Measurements from ENCODE around the gene NOXA1.

The NOXA1 gene

DNA sequence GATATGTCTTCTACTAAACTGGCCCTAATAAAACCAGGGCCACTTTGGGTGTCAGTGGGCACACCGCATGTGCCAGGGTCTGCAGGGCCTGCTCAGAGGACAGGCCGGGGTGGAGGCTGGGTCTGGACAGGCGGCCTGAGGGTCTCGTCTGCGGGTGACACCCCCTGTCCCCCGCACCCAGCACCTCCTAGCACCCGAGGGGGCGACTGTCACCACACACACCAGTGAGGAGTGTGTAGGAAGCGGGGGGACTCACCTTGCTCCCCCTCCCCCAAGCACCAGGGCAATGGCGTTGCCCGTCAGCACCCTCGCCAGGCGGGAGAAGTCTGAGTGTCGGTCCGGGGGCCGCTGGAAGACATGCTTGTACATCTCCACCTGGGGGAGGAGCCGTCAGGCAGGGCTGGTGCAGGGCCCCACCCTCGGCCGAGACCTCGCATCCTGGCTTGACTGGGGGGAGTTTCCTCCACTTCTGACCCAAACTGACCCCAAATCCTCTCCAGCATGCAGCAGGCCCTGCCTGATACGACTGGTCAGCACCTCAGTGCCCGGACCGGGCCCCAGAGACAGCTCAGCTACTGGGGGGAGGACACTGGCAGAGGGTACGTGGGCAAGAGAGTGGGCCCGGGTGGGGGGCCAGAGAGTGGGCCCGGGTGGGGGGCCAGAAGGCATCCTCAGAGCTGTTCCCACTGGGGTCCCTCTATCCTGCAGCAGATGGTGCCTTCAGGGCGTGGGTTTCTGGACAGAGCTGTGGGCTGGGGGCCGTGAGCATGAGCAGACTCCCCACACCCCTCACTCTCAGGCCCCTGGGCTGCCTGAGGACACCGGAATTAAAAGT, 54.8 kb downstream of the NOXA1 start:
- DNase-seq (ENCODE audit: low spot score) = no peak

DNA sequence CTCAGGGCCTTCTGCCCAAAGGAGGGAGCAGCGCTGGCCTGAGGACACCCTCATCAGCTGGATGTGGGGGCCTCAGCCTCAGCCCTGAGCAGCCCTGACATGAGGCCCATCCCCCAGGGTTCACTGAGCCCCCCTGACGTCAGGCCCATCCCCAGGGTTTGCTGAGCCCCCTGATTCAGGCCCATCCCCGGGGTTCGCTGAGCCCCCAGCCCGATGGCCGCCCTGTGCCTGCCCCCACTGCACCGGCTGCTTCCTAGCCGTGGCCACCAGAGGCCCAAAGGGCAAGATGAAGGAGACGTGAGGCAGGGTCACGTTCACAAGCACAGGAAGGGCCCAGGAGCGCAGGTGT, 55.4 kb downstream of the NOXA1 start:
- Histone ChIP-seq H3K36me3 (ENCODE audit: low read depth) (no peaks in the 10 kb centered on the region), H3K9me3 (ENCODE audit: severe bottlenecking) (peaks cover 7% of the 10 kb centered on the region), H3K27me3 (ENCODE audit: insufficient read depth, poor library complexity, severe bottlenecking) (no peaks in the 10 kb centered on the region), H3K4me3 (ENCODE audit: severe bottlenecking) (no peak overlapping the region), H3K27ac (ENCODE audit: poor library complexity, severe bottlenecking) (no peak overlapping the region), H3K4me1 (ENCODE audit: insufficient read depth, poor library complexity, severe bottlenecking) (peaks cover 11% of the 10 kb centered on the region)
- TF ChIP-seq, protein P1, sequence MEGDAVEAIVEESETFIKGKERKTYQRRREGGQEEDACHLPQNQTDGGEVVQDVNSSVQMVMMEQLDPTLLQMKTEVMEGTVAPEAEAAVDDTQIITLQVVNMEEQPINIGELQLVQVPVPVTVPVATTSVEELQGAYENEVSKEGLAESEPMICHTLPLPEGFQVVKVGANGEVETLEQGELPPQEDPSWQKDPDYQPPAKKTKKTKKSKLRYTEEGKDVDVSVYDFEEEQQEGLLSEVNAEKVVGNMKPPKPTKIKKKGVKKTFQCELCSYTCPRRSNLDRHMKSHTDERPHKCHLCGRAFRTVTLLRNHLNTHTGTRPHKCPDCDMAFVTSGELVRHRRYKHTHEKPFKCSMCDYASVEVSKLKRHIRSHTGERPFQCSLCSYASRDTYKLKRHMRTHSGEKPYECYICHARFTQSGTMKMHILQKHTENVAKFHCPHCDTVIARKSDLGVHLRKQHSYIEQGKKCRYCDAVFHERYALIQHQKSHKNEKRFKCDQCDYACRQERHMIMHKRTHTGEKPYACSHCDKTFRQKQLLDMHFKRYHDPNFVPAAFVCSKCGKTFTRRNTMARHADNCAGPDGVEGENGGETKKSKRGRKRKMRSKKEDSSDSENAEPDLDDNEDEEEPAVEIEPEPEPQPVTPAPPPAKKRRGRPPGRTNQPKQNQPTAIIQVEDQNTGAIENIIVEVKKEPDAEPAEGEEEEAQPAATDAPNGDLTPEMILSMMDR (IDR thresholded peaks at IDR 0.05; ENCODE audit: poor library complexity, severe bottlenecking) = no peak
- ATAC-seq (ENCODE audit: low read depth) (no peak), DNase-seq (ENCODE audit: low spot score) (no peak)

More for the DNA sequence above, 54.8 kb downstream of the NOXA1 start:
- H3K27me3 ChIP-seq (ENCODE audit: insufficient read depth, poor library complexity, severe bottlenecking) = no peaks in the 10 kb centered on the region
- peaks cover 7% of the 10 kb centered on the region for H3K9me3 ChIP-seq (ENCODE audit: severe bottlenecking)
- TF ChIP-seq, protein P1 (IDR thresholded peaks at IDR 0.05; ENCODE audit: poor library complexity, severe bottlenecking) = no peak
- no peak for ATAC-seq (ENCODE audit: low read depth)
- no peak overlapping the region for H3K4me3 ChIP-seq (ENCODE audit: severe bottlenecking)
- H3K27ac ChIP-seq (ENCODE audit: poor library complexity, severe bottlenecking) = no peak overlapping the region
- peaks cover 11% of the 10 kb centered on the region for H3K4me1 ChIP-seq (ENCODE audit: insufficient read depth, poor library complexity, severe bottlenecking)
- H3K36me3 ChIP-seq (ENCODE audit: low read depth) = no peaks in the 10 kb centered on the region

DNA sequence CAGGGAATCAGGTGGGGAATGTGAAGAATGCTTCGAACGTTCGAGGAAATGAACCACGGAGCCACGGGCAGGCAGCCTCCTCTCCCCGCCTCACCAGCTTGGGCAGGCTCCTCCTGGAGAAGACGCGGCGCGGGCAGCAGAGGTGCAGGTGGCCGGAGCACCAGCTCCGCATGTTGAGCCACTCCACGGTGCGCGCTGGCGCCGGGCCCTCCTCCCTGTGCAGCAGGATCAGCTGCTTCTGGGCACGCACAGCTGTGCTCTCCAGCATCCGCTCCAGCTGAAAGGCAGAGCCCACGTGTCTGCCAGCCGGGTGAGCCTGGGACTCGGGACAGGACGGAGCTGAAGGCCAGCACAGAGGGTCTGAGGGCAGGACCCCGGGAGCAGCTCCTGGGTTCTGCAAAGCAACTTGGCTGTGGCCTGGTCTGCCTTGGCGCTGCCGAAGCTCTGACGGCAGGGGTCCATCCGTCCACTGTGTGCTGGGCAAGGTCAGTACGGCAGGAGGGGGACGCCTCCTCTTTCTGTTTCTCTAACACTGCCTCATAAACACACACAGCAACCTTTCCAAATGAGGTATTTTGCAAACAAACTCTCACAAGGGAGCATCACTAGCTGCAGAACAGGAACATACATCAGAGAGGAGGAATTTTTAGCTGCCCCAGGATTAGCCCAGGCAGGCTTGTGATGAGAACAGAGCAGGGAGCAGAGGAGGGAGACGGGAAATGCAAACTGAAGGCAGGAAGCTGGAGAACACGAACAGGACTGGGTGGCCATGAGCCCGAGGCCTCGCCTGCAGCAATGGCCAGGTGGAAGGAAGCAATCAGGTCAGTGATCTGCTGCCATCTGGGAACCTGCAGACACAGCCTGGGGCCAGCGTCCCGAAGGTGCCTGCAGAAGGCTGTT, 56.0 kb downstream of the NOXA1 start:
- no peaks in the 10 kb centered on the region for H3K36me3 ChIP-seq (ENCODE audit: low read depth)
- DNase-seq (ENCODE audit: low spot score) = peak; percentile 54
- peaks cover 11% of the 10 kb centered on the region for H3K4me1 ChIP-seq (ENCODE audit: insufficient read depth, poor library complexity, severe bottlenecking)
- TF ChIP-seq, protein P1 (IDR thresholded peaks at IDR 0.05; ENCODE audit: poor library complexity, severe bottlenecking) = no peak
- peaks cover 7% of the 10 kb centered on the region for H3K9me3 ChIP-seq (ENCODE audit: severe bottlenecking)
- H3K4me3 ChIP-seq (ENCODE audit: severe bottlenecking) = no peak overlapping the region
- ATAC-seq (ENCODE audit: low read depth) = peak; percentile 40; the same call in 1 of the 3 replicates
- H3K27me3 ChIP-seq (ENCODE audit: insufficient read depth, poor library complexity, severe bottlenecking) = no peaks in the 10 kb centered on the region
- no peak overlapping the region for H3K27ac ChIP-seq (ENCODE audit: poor library complexity, severe bottlenecking)

DNA sequence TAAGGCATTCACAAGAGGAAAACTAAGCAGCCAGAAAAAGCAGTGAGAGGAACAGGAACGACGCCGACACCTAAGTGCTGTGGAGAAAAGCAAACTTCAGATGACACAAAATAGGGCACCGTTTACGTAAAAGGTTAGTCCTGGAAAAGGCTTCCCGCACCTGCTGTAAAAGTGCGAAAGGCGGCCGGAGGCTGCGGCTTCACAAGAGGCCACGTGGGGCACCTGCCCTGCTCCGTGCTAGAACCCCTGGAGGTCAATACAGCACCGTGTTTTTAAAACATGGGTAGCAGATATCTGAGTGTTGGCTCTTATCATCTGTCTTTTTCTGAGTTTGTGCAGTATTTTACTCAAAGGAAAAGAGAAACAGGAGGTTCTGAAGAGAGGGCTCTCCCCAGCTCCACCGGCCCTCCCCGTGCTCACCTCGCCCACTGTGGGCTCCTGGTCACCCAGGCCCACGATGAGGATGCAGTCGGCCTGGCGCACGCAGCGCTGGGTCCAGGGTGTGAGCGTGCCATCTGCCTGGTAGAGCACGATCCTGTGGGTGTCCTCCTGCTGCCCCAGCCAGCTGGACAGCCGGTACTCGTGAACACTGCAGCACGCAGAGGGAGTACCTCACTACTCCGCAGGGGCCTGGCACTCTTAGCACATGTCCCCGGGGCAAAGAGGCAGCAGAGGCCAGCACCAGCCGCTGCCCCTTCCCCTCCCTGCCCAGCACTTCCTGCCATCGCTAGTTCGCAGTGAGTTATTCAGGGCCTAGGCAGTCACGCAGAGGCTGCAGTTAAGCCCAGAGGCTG, 56.9 kb downstream of the NOXA1 start:
- peaks cover 7% of the 10 kb centered on the region for H3K9me3 ChIP-seq (ENCODE audit: severe bottlenecking)
- H3K27me3 ChIP-seq (ENCODE audit: insufficient read depth, poor library complexity, severe bottlenecking) = no peaks in the 10 kb centered on the region
- H3K36me3 ChIP-seq (ENCODE audit: low read depth) = no peaks in the 10 kb centered on the region
- no peak overlapping the region for H3K27ac ChIP-seq (ENCODE audit: poor library complexity, severe bottlenecking)
- H3K4me3 ChIP-seq (ENCODE audit: severe bottlenecking) = no peak overlapping the region
- H3K4me1 ChIP-seq (ENCODE audit: insufficient read depth, poor library complexity, severe bottlenecking) = peaks cover 11% of the 10 kb centered on the region
- ATAC-seq (ENCODE audit: low read depth) (no peak), DNase-seq (ENCODE audit: low spot score) (peak; percentile 53)
- TF ChIP-seq, protein P1 (IDR thresholded peaks at IDR 0.05; ENCODE audit: poor library complexity, severe bottlenecking) = no peak
